Activated CD4-positive, alpha-beta T cell treated with anti-CD3 and anti-CD28 coated beads, Interleukin-2, amount 10 ng/mL, durations not matched to agents 24 days and 14 days (primary cell): ENCODE measurements around the gene ZCCHC7. TPM values are rescaled to one million over a fixed set of nuclear protein-coding genes. Genes with fewer than 3 reads are reported as not detected.

Source experiments
- DNase-seq: peaks from one replicate; pipeline ENCODE4 v3.0.0; 2022
- H3K27ac Mint-ChIP-seq: one replicate; pipeline ENCODE4 v1.8.0; 2022; ENCODE audit warnings: mild to moderate bottlenecking, mixed read lengths
- H3K27me3 Mint-ChIP-seq: one replicate; pipeline ENCODE4 v1.8.0; 2022; ENCODE audit warnings: mixed read lengths
- H3K36me3 Mint-ChIP-seq: one replicate; pipeline ENCODE4 v1.8.0; 2022; ENCODE audit warnings: low read depth, mild to moderate bottlenecking, mixed read lengths
- H3K4me1 Mint-ChIP-seq: one replicate; pipeline ENCODE4 v1.8.0; 2021; ENCODE audit warnings: mixed read lengths
- H3K4me3 Mint-ChIP-seq: one replicate; pipeline ENCODE4 v1.8.0; 2022; ENCODE audit warnings: mild to moderate bottlenecking, moderate library complexity, mixed read lengths
- H3K9me3 Mint-ChIP-seq: one replicate; pipeline ENCODE4 v1.8.0; 2021; ENCODE audit warnings: mixed read lengths
- intact Hi-C: fragments of 100-400 bp; cut with micrococcal nuclease; formaldehyde crosslinking; loops from one replicate; pipeline ENCODE4 v1.15.1; 2023
- total RNA-seq: library from RNA; stranded (reverse); gene quantifications from 2 replicates; pipeline ENCODE4 v1.2.3, GENCODE V29; 2022

Gene ZCCHC7
- total RNA-seq, 1 donor from 2014 or later, result 25.3 TPM

DNA sequence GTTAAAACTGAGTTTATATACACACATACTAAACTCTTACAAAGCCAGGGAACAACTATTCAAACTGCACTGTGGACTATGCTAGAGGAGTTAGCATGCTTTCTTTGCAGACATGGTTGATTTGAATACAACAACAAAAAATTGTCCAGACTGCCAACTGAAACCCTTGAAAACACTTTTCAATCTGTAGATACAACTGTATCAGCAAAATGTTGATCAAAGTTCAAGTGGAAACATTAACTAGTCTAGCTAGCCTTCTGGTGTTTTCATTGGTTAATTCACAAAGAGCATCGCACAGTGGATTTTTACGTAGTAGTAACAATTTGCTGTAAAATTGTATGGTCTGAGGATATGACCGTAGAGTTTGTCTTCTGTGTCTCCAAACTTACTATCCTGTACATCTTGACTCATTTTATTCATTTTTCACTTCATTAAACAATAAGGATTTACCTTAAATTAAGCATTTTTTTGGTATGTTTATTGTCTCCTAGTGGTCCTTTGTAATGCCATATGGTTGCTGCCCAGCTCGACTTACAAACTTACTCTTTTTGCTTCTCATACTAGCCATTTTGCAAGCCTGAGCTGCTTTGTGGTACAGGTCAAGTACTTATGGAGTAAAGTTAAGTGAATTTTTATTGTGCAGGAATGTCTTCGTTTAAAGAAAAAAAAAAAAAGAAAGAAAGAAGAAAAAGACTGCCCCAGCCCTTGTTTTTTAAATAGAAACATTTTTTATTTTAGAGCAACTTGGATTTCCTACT lies 123.4 kb downstream of the ZCCHC7 start:
- no peak for DNase-seq
- no peak overlapping the region for H3K27ac Mint-ChIP-seq
- no peaks in the 10 kb centered on the region for H3K27me3 Mint-ChIP-seq
- intact Hi-C loops, result no loop called here
- no peaks in the 10 kb centered on the region for H3K4me1 Mint-ChIP-seq
- peaks cover 2% of the 10 kb centered on the region for H3K9me3 Mint-ChIP-seq
- peaks cover 5% of the 10 kb centered on the region for H3K36me3 Mint-ChIP-seq
- no peak overlapping the region for H3K4me3 Mint-ChIP-seq

GRCh38 chr9:37246826-37247225 lies 126.5 kb downstream of the ZCCHC7 start:
- peaks cover 4% of the 10 kb centered on the region for H3K9me3 Mint-ChIP-seq
- intact Hi-C loops, result no loop called here
- H3K27me3 Mint-ChIP-seq, result no peaks in the 10 kb centered on the region
- no peak overlapping the region for H3K4me3 Mint-ChIP-seq
- no peaks in the 10 kb centered on the region for H3K4me1 Mint-ChIP-seq
- H3K36me3 Mint-ChIP-seq, result peaks cover 20% of the 10 kb centered on the region
- DNase-seq, result no peak
- H3K27ac Mint-ChIP-seq, result no peak overlapping the region

GRCh38 chr9:37248651-37249163 lies 128.3 kb downstream of the ZCCHC7 start:
- no peak for DNase-seq
- H3K4me3 Mint-ChIP-seq, result no peak overlapping the region
- peaks cover 11% of the 10 kb centered on the region for H3K9me3 Mint-ChIP-seq
- no peak overlapping the region for H3K27ac Mint-ChIP-seq
- H3K36me3 Mint-ChIP-seq, result peaks cover 28% of the 10 kb centered on the region
- H3K27me3 Mint-ChIP-seq, result no peaks in the 10 kb centered on the region
- no peaks in the 10 kb centered on the region for H3K4me1 Mint-ChIP-seq
- intact Hi-C loops, result no loop called here

DNA sequence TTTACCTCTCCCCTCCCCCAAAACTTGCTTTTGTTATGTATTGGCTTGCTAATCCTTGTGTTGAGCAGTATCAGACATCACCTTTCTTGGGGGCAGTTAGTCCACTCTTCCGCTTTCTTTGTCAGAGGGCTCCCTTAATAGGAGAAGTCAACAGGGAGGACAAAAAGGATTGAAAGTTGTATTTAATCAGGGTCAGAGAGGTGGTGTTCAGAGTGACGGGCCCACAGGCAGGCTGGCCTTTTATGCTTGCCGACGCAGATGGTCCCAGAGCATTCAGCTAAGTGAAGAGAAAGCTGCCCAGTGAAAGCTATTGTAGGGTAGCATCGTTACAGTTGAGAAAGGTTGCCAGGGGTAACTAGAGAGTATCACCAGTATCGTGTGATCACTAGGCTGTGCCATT lies 131.1 kb downstream of the ZCCHC7 start:
- Mint-ChIP-seq H3K27me3 (no peaks in the 10 kb centered on the region), H3K4me3 (no peak overlapping the region), H3K4me1 (no peaks in the 10 kb centered on the region), H3K9me3 (peaks cover 11% of the 10 kb centered on the region), H3K36me3 (peaks cover 41% of the 10 kb centered on the region), H3K27ac (no peak overlapping the region)
- intact Hi-C loops, result no loop called here
- no peak for DNase-seq

- H3K27me3 Mint-ChIP-seq, result no peaks in the 10 kb centered on the region
- H3K36me3 Mint-ChIP-seq, result peaks cover 41% of the 10 kb centered on the region
- H3K4me1 Mint-ChIP-seq, result no peaks in the 10 kb centered on the region
- H3K4me3 Mint-ChIP-seq, result no peak overlapping the region
- H3K27ac Mint-ChIP-seq, result no peak overlapping the region
- intact Hi-C loops, result no loop called here
- DNase-seq, result no peak
- peaks cover 11% of the 10 kb centered on the region for H3K9me3 Mint-ChIP-seq
These were observed 133.1 kb downstream of the ZCCHC7 start for GRCh38 chr9:37253377-37253937.

DNA sequence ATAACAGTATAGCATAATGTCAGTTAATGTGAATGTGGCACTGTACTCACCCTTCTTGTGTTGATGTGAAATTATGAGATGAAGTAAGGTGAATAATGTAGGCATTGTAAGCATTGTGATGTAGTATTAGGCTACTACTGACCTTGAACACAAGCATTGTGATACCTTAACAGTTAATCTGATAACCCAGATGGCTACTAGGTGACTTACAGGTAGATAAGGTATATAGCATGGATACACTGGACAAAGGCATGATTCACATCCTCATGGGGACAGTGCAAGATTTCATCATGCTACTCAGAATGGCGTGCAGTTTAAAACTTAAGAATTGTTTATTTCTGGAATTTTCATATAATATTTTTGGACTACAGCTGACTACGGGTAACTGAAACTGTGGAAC lies 134.8 kb downstream of the ZCCHC7 start:
- no peak overlapping the region for H3K27ac Mint-ChIP-seq
- intact Hi-C loops, result no loop called here
- H3K36me3 Mint-ChIP-seq, result peaks cover 30% of the 10 kb centered on the region
- H3K9me3 Mint-ChIP-seq, result peaks cover 7% of the 10 kb centered on the region
- DNase-seq, result no peak
- no peak overlapping the region for H3K4me3 Mint-ChIP-seq
- no peaks in the 10 kb centered on the region for H3K27me3 Mint-ChIP-seq
- H3K4me1 Mint-ChIP-seq, result peaks cover 2% of the 10 kb centered on the region

DNA sequence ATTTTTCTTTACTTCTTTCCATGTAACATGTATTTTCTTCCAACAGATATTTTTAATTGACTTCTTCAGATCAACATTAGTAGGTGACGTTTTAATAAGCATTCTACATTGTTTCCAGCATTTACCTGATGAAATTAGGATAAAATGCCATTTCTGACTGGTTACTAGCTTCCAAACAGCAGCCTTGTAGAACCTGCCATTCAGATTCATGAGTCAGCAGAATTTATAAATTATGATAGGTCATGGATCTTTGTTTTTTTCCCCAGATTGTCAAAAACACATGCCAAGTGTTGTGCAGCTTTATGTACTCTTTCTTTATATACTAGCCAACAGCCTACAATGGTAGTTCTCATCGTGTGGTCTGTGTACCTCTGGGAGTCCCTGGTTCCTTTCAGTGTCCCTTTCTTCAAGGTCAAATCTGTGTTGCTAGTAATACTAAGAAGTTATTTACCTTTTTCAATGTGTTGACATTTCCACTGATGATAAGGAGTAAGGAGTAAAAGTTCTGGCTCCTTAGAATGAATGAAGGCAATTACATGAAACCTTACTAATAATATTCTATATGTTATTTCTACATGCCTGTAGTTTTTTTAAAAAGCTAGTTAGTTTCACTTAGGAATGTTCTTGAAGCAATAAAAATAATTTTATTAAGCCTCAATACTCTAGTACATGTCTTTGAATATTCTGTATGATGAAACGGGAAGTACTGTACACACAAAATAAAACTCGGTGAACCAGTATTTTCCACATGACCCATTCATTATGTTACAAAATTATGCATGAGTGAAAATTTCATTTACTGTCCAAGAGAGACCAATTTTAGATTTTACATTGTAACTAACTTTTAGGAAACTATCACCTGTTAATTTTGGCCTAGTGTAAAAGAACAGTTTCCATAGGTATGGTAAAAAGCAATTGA lies 135.8 kb downstream of the ZCCHC7 start:
- H3K27me3 Mint-ChIP-seq, result no peaks in the 10 kb centered on the region
- H3K36me3 Mint-ChIP-seq, result peaks cover 32% of the 10 kb centered on the region
- DNase-seq, result no peak
- H3K4me3 Mint-ChIP-seq, result no peak overlapping the region
- H3K9me3 Mint-ChIP-seq, result peaks cover 7% of the 10 kb centered on the region
- no peak overlapping the region for H3K27ac Mint-ChIP-seq
- intact Hi-C loops, result no loop called here
- peaks cover 2% of the 10 kb centered on the region for H3K4me1 Mint-ChIP-seq

DNA sequence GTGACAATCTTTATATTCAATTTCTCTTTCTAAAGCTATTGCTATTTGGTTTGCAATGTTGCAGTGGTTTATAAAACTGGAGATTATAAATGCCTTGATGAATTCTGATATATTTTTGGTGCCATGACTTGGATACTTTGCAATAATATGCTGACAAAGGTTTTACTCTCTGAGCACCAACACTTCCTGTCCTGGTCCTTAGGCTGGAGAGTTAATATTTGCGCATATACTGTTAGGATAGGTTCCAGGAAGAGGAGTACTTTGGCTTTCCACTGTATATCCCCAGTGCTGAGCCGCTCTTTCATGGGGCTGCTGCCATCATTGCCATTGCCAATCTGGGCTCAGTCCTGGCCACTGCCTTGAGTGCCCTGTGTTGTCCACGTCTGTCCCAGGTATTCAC lies 139.6 kb downstream of the ZCCHC7 start:
- no peak overlapping the region for H3K4me3 Mint-ChIP-seq
- DNase-seq, result no peak
- no peaks in the 10 kb centered on the region for H3K9me3 Mint-ChIP-seq
- H3K27ac Mint-ChIP-seq, result no peak overlapping the region
- H3K4me1 Mint-ChIP-seq, result peaks cover 2% of the 10 kb centered on the region
- no peaks in the 10 kb centered on the region for H3K27me3 Mint-ChIP-seq
- intact Hi-C loops, result no loop called here
- peaks cover 21% of the 10 kb centered on the region for H3K36me3 Mint-ChIP-seq

- Mint-ChIP-seq H3K4me3 (no peak overlapping the region), H3K27ac (no peak overlapping the region), H3K36me3 (peaks cover 13% of the 10 kb centered on the region), H3K4me1 (peaks cover 2% of the 10 kb centered on the region), H3K27me3 (no peaks in the 10 kb centered on the region), H3K9me3 (no peaks in the 10 kb centered on the region)
- no peak for DNase-seq
- intact Hi-C loops, result no loop called here
These were observed 142.0 kb downstream of the ZCCHC7 start for GRCh38 chr9:37262410-37262809.

GRCh38 chr9:37264539-37264938 lies 144.2 kb downstream of the ZCCHC7 start:
- intact Hi-C loops, result no loop called here
- Mint-ChIP-seq H3K27me3 (no peaks in the 10 kb centered on the region), H3K4me1 (no peaks in the 10 kb centered on the region), H3K27ac (no peak overlapping the region), H3K9me3 (no peaks in the 10 kb centered on the region), H3K36me3 (peaks cover 13% of the 10 kb centered on the region), H3K4me3 (no peak overlapping the region)
- DNase-seq, result no peak

DNA sequence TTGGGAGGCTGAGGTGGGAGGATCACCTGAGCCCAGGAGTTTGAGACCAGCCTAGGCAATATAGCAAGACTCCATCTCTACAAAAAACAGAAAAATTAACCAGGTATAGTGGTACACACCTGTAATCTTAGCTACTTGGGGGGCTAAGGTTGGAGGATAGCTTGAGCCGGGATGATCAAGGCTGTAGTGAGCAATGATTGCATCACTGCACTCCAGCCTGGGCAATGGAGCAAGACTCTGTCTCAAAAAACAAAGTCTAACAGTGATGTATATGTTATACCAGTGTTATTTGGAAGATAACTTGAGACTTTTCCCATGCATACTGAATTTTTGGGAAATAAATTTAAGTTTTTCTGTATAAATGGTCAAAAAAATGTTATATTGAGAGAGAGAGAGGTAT lies 146.3 kb downstream of the ZCCHC7 start:
- no peak overlapping the region for H3K27ac Mint-ChIP-seq
- H3K27me3 Mint-ChIP-seq, result no peaks in the 10 kb centered on the region
- peaks cover 6% of the 10 kb centered on the region for H3K36me3 Mint-ChIP-seq
- intact Hi-C loops, result no loop called here
- H3K9me3 Mint-ChIP-seq, result no peaks in the 10 kb centered on the region
- no peaks in the 10 kb centered on the region for H3K4me1 Mint-ChIP-seq
- no peak for DNase-seq
- no peak overlapping the region for H3K4me3 Mint-ChIP-seq

GRCh38 chr9:37269221-37269620 lies 148.8 kb downstream of the ZCCHC7 start:
- peaks cover 4% of the 10 kb centered on the region for H3K9me3 Mint-ChIP-seq
- no peaks in the 10 kb centered on the region for H3K4me1 Mint-ChIP-seq
- H3K36me3 Mint-ChIP-seq, result peaks cover 21% of the 10 kb centered on the region
- intact Hi-C loops, result no loop called here
- no peak overlapping the region for H3K27ac Mint-ChIP-seq
- H3K4me3 Mint-ChIP-seq, result no peak overlapping the region
- H3K27me3 Mint-ChIP-seq, result no peaks in the 10 kb centered on the region
- no peak for DNase-seq

GRCh38 chr9:37271679-37272078 lies 151.3 kb downstream of the ZCCHC7 start:
- Mint-ChIP-seq H3K4me1 (peaks cover 2% of the 10 kb centered on the region), H3K4me3 (no peak overlapping the region), H3K9me3 (peaks cover 7% of the 10 kb centered on the region), H3K27ac (no peak overlapping the region), H3K36me3 (peaks cover 25% of the 10 kb centered on the region), H3K27me3 (no peaks in the 10 kb centered on the region)
- intact Hi-C loops, result no loop called here
- DNase-seq, result no peak

- intact Hi-C loops, result no loop called here
- no peaks in the 10 kb centered on the region for H3K27me3 Mint-ChIP-seq
- DNase-seq, result no peak
- H3K4me1 Mint-ChIP-seq, result peaks cover 2% of the 10 kb centered on the region
- peaks cover 27% of the 10 kb centered on the region for H3K36me3 Mint-ChIP-seq
- peaks cover 7% of the 10 kb centered on the region for H3K9me3 Mint-ChIP-seq
- no peak overlapping the region for H3K4me3 Mint-ChIP-seq
- H3K27ac Mint-ChIP-seq, result no peak overlapping the region
These were observed 153.2 kb downstream of the ZCCHC7 start for GRCh38 chr9:37273595-37273994.
